Caco-2 (cell line): ENCODE measurements around the gene AHRR. TPM values are rescaled to one million over a fixed set of nuclear protein-coding genes. Genes with fewer than 3 reads are reported as not detected.
A peak's percentile ranks its signal among the peaks of the same experiment; 100 is the strongest.

Experiments
- BruUV-seq: library from RNA; stranded (reverse); fragments of 400-500 nt; replicated peaks from 2 replicates; lab custom pipeline; 2021; lab: Mats Ljungman, UMichigan
- CTCF ChIA-PET: fragments of 300-600 bp; sonication (Branson Sonifier 250); formaldehyde crosslinking; loops from one replicate; lab custom pipeline; 2022; ENCODE audit warnings: antibody characterized with exemption; lab: Charles Lee
- POLR2A ChIA-PET: fragments of 300-600 bp; sonication (Branson Sonifier 250); formaldehyde crosslinking; loops from one replicate; lab custom pipeline; 2022; ENCODE audit warnings: antibody characterized with exemption; lab: Charles Lee
- DNase-seq, 2 experiments: peaks; one replicate each; pipeline versions ENCODE4 v3.0.0 to v3.0.0-alpha.2; 2020 to 2022
- H3K27me3 ChIP-seq: replicated peaks from 2 replicates; pipeline ENCODE4 v1.6.0; 2011; ENCODE audit warnings: low read length; ENCODE audit not compliant: control insufficient read depth, insufficient read depth
- H3K36me3 ChIP-seq: 2 replicates; pipeline ENCODE4 v1.5.1; 2011; ENCODE audit warnings: low read length; ENCODE audit not compliant: control insufficient read depth, insufficient read depth
- H3K4me1 ChIP-seq: fragments of 250-450 bp; sonication (Bioruptor Pico); 2 replicates; pipeline ENCODE4 v1.5.1; 2020; ENCODE audit warnings: mild to moderate bottlenecking
- H3K4me3 ChIP-seq: 2 replicates; pipeline ENCODE4 v1.5.1; 2011; ENCODE audit warnings: low read depth, mild to moderate bottlenecking, control low read depth, low read length
- H3K9me3 ChIP-seq: fragments of 250-450 bp; sonication (Bioruptor Pico); 2 replicates; pipeline ENCODE4 v1.5.1; 2020; ENCODE audit warnings: mild to moderate bottlenecking, moderate library complexity
- H3K27ac Mint-ChIP-seq: one replicate; pipeline ENCODE4 v1.8.0; 2022; ENCODE audit warnings: mixed read lengths; ENCODE audit not compliant: unreplicated experiment
- H3K27me3 Mint-ChIP-seq: one replicate; pipeline ENCODE4 v1.8.0; 2022; ENCODE audit warnings: mixed read lengths; ENCODE audit not compliant: insufficient read depth, unreplicated experiment
- H3K36me3 Mint-ChIP-seq: one replicate; pipeline ENCODE4 v1.8.0; 2022; ENCODE audit warnings: mild to moderate bottlenecking, mixed read lengths; ENCODE audit not compliant: insufficient read depth, unreplicated experiment
- H3K4me1 Mint-ChIP-seq: one replicate; pipeline ENCODE4 v1.8.0; 2022; ENCODE audit warnings: low read depth, mixed read lengths; ENCODE audit not compliant: unreplicated experiment
- H3K4me3 Mint-ChIP-seq: one replicate; pipeline ENCODE4 v1.8.0; 2022; ENCODE audit warnings: mild to moderate bottlenecking, moderate library complexity, mixed read lengths; ENCODE audit not compliant: unreplicated experiment
- H3K9me3 Mint-ChIP-seq: one replicate; pipeline ENCODE4 v1.8.0; 2022; ENCODE audit warnings: mixed read lengths; ENCODE audit not compliant: unreplicated experiment
- CTCF ChIP-seq, 2 experiments: fragments of 200-600 bp in 1 of 2; IDR thresholded peaks; 1 replicate in 1 of 2; 2 replicates in 1 of 2; pipeline versions ENCODE4 v1.5.1 to v1.8.0; 2011 to 2022; ENCODE audit warnings: antibody characterized with exemption in 1 of 2, control low read depth in 1 of 2, inconsistent platforms in 1 of 2, low read depth in 1 of 2, low read length in 1 of 2, mild to moderate bottlenecking in 1 of 2, moderate library complexity in 1 of 2; ENCODE audit not compliant: insufficient read depth in 1 of 2, severe bottlenecking in 1 of 2, unreplicated experiment in 1 of 2
- intact Hi-C: fragments of 100-400 bp; cut with micrococcal nuclease; formaldehyde crosslinking; loops from one replicate; pipeline ENCODE4 v1.10.0; 2022; ENCODE audit not compliant: unreplicated experiment
- total RNA-seq: library from RNA; stranded (reverse); gene quantifications from 2 replicates; pipeline ENCODE4 v1.2.3, GENCODE V29; 2022

Gene AHRR
- total RNA-seq, 1 experiment from 2014 or later: 1.1 TPM

- DNase-seq: no peak
- no peak for TF ChIP-seq CTCF (IDR thresholded peaks at IDR 0.05; ENCODE audit: insufficient read depth in 1 of 2, low read depth in 1 of 2, low read length in 1 of 2, severe bottlenecking in 1 of 2, unreplicated experiment in 1 of 2)
- no peaks in the 10 kb centered on the region for H3K27me3 ChIP-seq
Measured at GRCh38 chr5:474840-475661, 153.5 kb downstream of the AHRR start.

GRCh38 chr5:475704-476101 is 154.2 kb downstream of the AHRR start:
- H3K36me3 Mint-ChIP-seq: peaks cover 24% of the 10 kb centered on the region
- peaks cover 7% of the 10 kb centered on the region for H3K4me1 Mint-ChIP-seq
- no TSS peak for BruUV-seq
- TF ChIP-seq CTCF (IDR thresholded peaks at IDR 0.05; ENCODE audit: insufficient read depth in 1 of 2, low read depth in 1 of 2, low read length in 1 of 2, severe bottlenecking in 1 of 2, unreplicated experiment in 1 of 2): no peak
- no peak for DNase-seq
- Histone ChIP-seq H3K27me3 (no peaks in the 10 kb centered on the region), H3K9me3 (no peaks in the 10 kb centered on the region), H3K36me3 (no peaks in the 10 kb centered on the region), H3K4me1 (no peaks in the 10 kb centered on the region), H3K4me3 (no peak overlapping the region)
- ChIA-PET CTCF (no interaction called here), POLR2A (no interaction called here)
- intact Hi-C loops: no loop called here
- H3K4me3 Mint-ChIP-seq: peak overlapping the region; percentile 59
- H3K27me3 Mint-ChIP-seq: no peaks in the 10 kb centered on the region
- no peaks in the 10 kb centered on the region for H3K9me3 Mint-ChIP-seq
- H3K27ac Mint-ChIP-seq: peak overlapping the region; percentile 42

More at GRCh38 chr5:474840-475661, 153.5 kb downstream of the AHRR start:
- Mint-ChIP-seq H3K4me3 (peak overlapping the region; percentile 85), H3K36me3 (peaks cover 27% of the 10 kb centered on the region), H3K27me3 (no peaks in the 10 kb centered on the region), H3K9me3 (no peaks in the 10 kb centered on the region), H3K4me1 (peaks cover 7% of the 10 kb centered on the region), H3K27ac (peak overlapping the region; percentile 42)
- POLR2A ChIA-PET: no interaction called here
- no peaks in the 10 kb centered on the region for H3K9me3 ChIP-seq
- no peaks in the 10 kb centered on the region for H3K36me3 ChIP-seq
- intact Hi-C loops: no loop called here
- H3K4me3 ChIP-seq: peak overlapping the region; percentile 88
- no TSS peak for BruUV-seq
- CTCF ChIA-PET: no interaction called here
- no peaks in the 10 kb centered on the region for H3K4me1 ChIP-seq

GRCh38 chr5:476102-476813 is 154.7 kb downstream of the AHRR start:
- no peaks in the 10 kb centered on the region for H3K4me1 ChIP-seq
- no peaks in the 10 kb centered on the region for H3K9me3 Mint-ChIP-seq
- H3K27me3 Mint-ChIP-seq: no peaks in the 10 kb centered on the region
- CTCF ChIA-PET: no interaction called here
- peaks cover 7% of the 10 kb centered on the region for H3K4me1 Mint-ChIP-seq
- no peaks in the 10 kb centered on the region for H3K27me3 ChIP-seq
- no peaks in the 10 kb centered on the region for H3K36me3 ChIP-seq
- no peaks in the 10 kb centered on the region for H3K9me3 ChIP-seq
- intact Hi-C loops: no loop called here
- TF ChIP-seq CTCF (IDR thresholded peaks at IDR 0.05; ENCODE audit: insufficient read depth in 1 of 2, low read depth in 1 of 2, low read length in 1 of 2, severe bottlenecking in 1 of 2, unreplicated experiment in 1 of 2): no peak
- no TSS peak for BruUV-seq
- POLR2A ChIA-PET: no interaction called here
- no peak overlapping the region for H3K4me3 Mint-ChIP-seq
- H3K27ac Mint-ChIP-seq: no peak overlapping the region
- no peak for DNase-seq
- H3K4me3 ChIP-seq: no peak overlapping the region
- H3K36me3 Mint-ChIP-seq: peaks cover 20% of the 10 kb centered on the region
